Stimulated activated CD8-positive, alpha-beta memory T cell treated with anti-CD3 and anti-CD28 coated beads, Interleukin-12 subunit alpha, Interleukin-12 subunit beta, amount 100 ng/mL, for 1 hour (primary cell): ENCODE data around the gene FLT1.

Experiments used
- DNase-seq: peaks from one replicate; pipeline ENCODE4 v3.0.0-alpha.2; 2020; ENCODE audit warnings: low read depth

FLT1 gene

GRCh38 chr13:28426381-28426780 is 68.5 kb downstream of the FLT1 start:
- DNase-seq = no peak

GRCh38 chr13:28425793-28426192 is 69.1 kb downstream of the FLT1 start:
- DNase-seq = no peak

- no peak for DNase-seq
These were observed 70.4 kb downstream of the FLT1 start for GRCh38 chr13:28424541-28424940.

- DNase-seq = peak; percentile 3
These were observed 71.9 kb downstream of the FLT1 start for GRCh38 chr13:28423010-28423409.

- no peak for DNase-seq
These were observed 73.1 kb downstream of the FLT1 start for GRCh38 chr13:28421676-28422410.

- no peak for DNase-seq
These were observed 74.2 kb downstream of the FLT1 start for GRCh38 chr13:28420704-28421103.

GRCh38 chr13:28415994-28416421 is 78.9 kb downstream of the FLT1 start:
- DNase-seq = no peak

GRCh38 chr13:28413999-28414398 is 80.9 kb downstream of the FLT1 start:
- no peak for DNase-seq

GRCh38 chr13:28412981-28413380 is 81.9 kb downstream of the FLT1 start:
- no peak for DNase-seq

GRCh38 chr13:28411831-28412353 is 83.0 kb downstream of the FLT1 start:
- no peak for DNase-seq

- no peak for DNase-seq
These were observed 84.8 kb downstream of the FLT1 start for GRCh38 chr13:28410096-28410495.

- DNase-seq = no peak
These were observed 85.3 kb downstream of the FLT1 start for GRCh38 chr13:28409648-28410047.

- DNase-seq = no peak
These were observed 86.1 kb downstream of the FLT1 start for GRCh38 chr13:28408863-28409262.

GRCh38 chr13:28408235-28408848 is 86.6 kb downstream of the FLT1 start:
- DNase-seq = no peak

GRCh38 chr13:28406733-28407266 is 88.1 kb downstream of the FLT1 start:
- no peak for DNase-seq

GRCh38 chr13:28402057-28402381 is 92.9 kb downstream of the FLT1 start:
- DNase-seq = no peak

- DNase-seq = no peak
These were observed 93.4 kb downstream of the FLT1 start for GRCh38 chr13:28401303-28402056.

GRCh38 chr13:28396053-28396452 is 98.9 kb downstream of the FLT1 start:
- DNase-seq = no peak

- no peak for DNase-seq
These were observed 100.5 kb downstream of the FLT1 start for GRCh38 chr13:28394422-28394821.

- DNase-seq = no peak
These were observed 101.9 kb downstream of the FLT1 start for GRCh38 chr13:28392896-28393505.

- no peak for DNase-seq
These were observed 102.5 kb downstream of the FLT1 start for GRCh38 chr13:28392428-28392827.
